ENCODE data around the gene CSNK2A3.
"Not testable (repeated sequence)": the region's sequence is repeated elsewhere in the genome, so short reads cannot be mapped to it uniquely, and the experiment has no call there.

CSNK2A3 gene

DNA sequence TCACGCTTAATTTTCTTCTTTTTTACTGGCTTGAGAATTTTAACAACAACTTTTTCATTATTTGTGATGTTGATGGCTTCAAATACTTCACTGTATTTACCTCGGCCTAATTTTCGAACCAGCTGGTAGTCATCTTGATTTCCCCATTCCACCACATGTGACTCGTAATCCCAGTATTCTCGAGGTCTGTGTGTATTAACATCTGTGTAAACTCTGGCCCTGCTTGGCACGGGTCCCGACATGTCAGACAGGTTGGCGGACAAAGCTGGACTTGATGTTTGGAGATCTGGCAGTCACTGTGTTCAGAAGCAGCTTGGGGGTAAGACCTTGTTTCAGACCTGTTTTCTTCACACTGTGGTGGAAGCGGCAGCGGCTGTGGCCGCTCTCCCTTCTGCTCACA lies at the start of gene CSNK2A3:
TSS of gene CSNK2A3 (minus strand) at position 373 of the 400 bp plus-strand sequence. CDS start at position 242, 131 bp downstream.
- not testable (repeated sequence) for H3K27me3 ChIP-seq (ENCODE audit: insufficient read depth, low read length); H3K36me3 ChIP-seq (ENCODE audit: insufficient read depth, low read length); H3K4me3 ChIP-seq (ENCODE audit: low read length); H2AFZ ChIP-seq (ENCODE audit: low read depth, low read length); H3K4me1 ChIP-seq (ENCODE audit: insufficient read depth, low read length); H3K9me3 ChIP-seq (ENCODE audit: low read length)

DNA sequence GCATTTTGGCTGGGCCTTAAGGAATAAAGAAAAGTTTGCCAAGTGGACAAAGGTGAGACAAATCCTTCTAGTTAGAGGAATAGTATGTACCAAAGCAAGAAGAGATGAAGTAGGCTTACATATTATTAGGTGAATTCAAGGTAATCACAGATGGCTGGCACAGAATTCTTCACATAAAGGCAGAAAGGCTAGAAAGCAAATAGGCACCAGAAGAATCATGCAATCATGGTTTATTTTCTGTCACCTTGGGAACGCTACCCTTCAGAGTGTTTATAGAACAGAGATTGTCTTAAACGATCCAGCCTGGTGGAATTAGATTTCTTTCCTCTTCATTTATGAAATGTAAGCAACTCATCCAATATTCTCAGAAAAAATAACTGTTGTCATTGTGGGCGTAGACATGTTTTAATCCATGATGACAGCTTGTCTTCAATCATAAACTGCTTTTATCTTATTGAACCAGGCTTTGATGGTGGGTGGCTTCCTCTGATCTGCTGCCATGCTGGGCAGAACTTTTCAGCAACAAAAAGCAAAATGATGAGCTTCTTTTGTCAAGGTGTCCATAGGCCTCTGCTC lies 49.0 kb upstream of the CSNK2A3 start:
- Histone ChIP-seq H2AFZ (ENCODE audit: low read depth, low read length) (no peak overlapping the region), H3K4me3 (ENCODE audit: low read length) (no peak overlapping the region), H3K9me3 (ENCODE audit: low read length) (no peaks in the 10 kb centered on the region), H3K36me3 (ENCODE audit: insufficient read depth, low read length) (no peaks in the 10 kb centered on the region), H3K4me1 (ENCODE audit: insufficient read depth, low read length) (no peaks in the 10 kb centered on the region), H3K27me3 (ENCODE audit: insufficient read depth, low read length) (no peaks in the 10 kb centered on the region)

DNA sequence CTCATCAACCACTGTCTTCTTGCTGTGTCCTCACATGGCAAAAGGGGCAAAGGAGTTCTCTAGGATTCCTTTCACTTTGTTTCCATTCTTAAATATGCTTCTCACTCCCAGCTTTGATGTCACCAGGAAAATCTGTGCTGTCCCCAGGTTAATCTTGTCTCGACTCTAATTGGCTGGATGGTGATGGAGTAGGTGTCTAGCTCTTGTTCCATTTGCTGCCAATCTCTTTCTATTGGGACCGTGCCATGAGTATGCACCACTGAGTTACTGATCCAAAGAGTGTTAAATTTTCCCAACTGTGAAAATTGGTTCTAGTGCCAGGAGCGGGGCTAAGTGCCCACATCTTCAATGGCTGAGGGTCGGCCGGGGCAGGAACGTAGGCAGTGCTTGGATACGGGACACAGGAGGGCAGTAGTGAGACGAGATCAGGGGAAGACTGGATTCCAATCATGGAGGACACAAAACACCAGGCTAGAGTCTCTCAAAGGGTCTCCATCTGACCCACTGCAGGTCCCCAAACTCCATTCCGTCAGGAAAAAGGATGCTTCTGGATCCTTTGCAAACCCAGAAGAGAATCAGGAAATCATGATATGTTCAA lies 47.7 kb upstream of the CSNK2A3 start:
- H3K9me3 ChIP-seq (ENCODE audit: low read length): no peaks in the 10 kb centered on the region
- H2AFZ ChIP-seq (ENCODE audit: low read depth, low read length): no peak overlapping the region
- H3K27me3 ChIP-seq (ENCODE audit: insufficient read depth, low read length): no peaks in the 10 kb centered on the region
- no peaks in the 10 kb centered on the region for H3K36me3 ChIP-seq (ENCODE audit: insufficient read depth, low read length)
- no peak overlapping the region for H3K4me3 ChIP-seq (ENCODE audit: low read length)
- peaks cover 3% of the 10 kb centered on the region for H3K4me1 ChIP-seq (ENCODE audit: insufficient read depth, low read length)

DNA sequence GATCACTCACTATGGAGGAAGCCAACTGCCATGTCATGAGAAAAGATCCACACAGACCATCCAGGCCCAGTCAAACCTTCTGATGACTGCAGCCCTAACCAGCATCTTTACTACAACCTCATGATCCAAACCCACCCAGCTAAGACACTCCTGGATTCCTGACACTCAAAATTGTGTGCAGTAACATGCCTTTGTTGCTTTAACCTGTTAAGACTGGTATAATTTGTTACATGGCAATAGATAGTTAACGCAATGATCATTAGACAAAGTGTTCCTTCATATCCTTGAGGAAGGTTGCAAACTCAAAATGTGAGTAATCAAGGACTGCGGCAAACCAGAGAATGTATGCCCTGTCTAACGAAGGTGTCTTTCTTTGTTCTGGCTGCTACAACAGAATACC lies 47.1 kb upstream of the CSNK2A3 start:
- Histone ChIP-seq H3K4me1 (ENCODE audit: insufficient read depth, low read length) (peaks cover 3% of the 10 kb centered on the region), H3K4me3 (ENCODE audit: low read length) (no peak overlapping the region), H3K27me3 (ENCODE audit: insufficient read depth, low read length) (no peaks in the 10 kb centered on the region), H2AFZ (ENCODE audit: low read depth, low read length) (no peak overlapping the region), H3K36me3 (ENCODE audit: insufficient read depth, low read length) (no peaks in the 10 kb centered on the region), H3K9me3 (ENCODE audit: low read length) (no peaks in the 10 kb centered on the region)

- H3K36me3 ChIP-seq (ENCODE audit: insufficient read depth, low read length): no peaks in the 10 kb centered on the region
- no peak overlapping the region for H2AFZ ChIP-seq (ENCODE audit: low read depth, low read length)
- peaks cover 3% of the 10 kb centered on the region for H3K4me1 ChIP-seq (ENCODE audit: insufficient read depth, low read length)
- no peak overlapping the region for H3K4me3 ChIP-seq (ENCODE audit: low read length)
- no peaks in the 10 kb centered on the region for H3K9me3 ChIP-seq (ENCODE audit: low read length)
- no peaks in the 10 kb centered on the region for H3K27me3 ChIP-seq (ENCODE audit: insufficient read depth, low read length)
Measured at GRCh38 chr11:11397781-11398180, 44.7 kb upstream of the CSNK2A3 start.

GRCh38 chr11:11397036-11397415 lies 44.0 kb upstream of the CSNK2A3 start:
- Histone ChIP-seq H2AFZ (ENCODE audit: low read depth, low read length) (no peak overlapping the region), H3K27me3 (ENCODE audit: insufficient read depth, low read length) (no peaks in the 10 kb centered on the region), H3K9me3 (ENCODE audit: low read length) (no peaks in the 10 kb centered on the region), H3K36me3 (ENCODE audit: insufficient read depth, low read length) (no peaks in the 10 kb centered on the region), H3K4me3 (ENCODE audit: low read length) (no peak overlapping the region), H3K4me1 (ENCODE audit: insufficient read depth, low read length) (peaks cover 3% of the 10 kb centered on the region)

DNA sequence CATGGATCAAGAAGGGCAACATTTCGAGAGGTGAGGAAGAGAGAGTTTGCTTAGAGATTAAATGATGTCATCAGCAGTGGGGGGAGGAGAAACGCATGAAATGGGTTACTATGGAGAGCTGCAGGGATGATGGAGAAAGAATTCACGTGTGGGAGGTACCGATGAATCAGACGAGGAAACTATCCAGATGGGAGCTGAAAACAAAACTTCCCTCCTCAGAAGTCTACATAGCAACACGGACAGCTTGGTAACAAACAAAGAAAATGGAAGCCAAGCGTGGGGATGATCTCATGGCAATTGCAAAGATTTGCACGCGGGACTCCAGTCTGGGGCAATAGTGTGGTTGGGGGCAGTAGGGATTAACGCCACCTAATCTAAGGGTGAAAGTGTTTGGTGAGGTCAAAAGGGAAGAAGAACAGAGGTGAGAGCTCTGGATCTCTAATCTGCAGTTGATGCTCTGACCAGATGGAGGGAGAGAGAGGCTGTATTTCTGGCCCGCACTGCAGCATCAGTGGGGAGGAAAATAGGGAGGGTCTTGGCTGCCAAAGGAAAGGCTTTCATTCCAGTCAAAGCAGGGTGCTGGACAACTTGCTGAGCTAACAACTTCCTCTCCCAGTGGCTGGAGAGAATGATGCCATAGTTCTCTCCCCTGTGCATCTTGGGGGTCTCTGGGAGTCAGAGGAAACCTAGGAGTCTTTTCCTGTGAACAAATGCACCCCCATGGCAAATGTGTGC lies 43.4 kb upstream of the CSNK2A3 start:
- Histone ChIP-seq H3K4me1 (ENCODE audit: insufficient read depth, low read length) (peaks cover 3% of the 10 kb centered on the region), H3K4me3 (ENCODE audit: low read length) (no peak overlapping the region), H2AFZ (ENCODE audit: low read depth, low read length) (no peak overlapping the region), H3K36me3 (ENCODE audit: insufficient read depth, low read length) (no peaks in the 10 kb centered on the region), H3K9me3 (ENCODE audit: low read length) (no peaks in the 10 kb centered on the region), H3K27me3 (ENCODE audit: insufficient read depth, low read length) (no peaks in the 10 kb centered on the region)

DNA sequence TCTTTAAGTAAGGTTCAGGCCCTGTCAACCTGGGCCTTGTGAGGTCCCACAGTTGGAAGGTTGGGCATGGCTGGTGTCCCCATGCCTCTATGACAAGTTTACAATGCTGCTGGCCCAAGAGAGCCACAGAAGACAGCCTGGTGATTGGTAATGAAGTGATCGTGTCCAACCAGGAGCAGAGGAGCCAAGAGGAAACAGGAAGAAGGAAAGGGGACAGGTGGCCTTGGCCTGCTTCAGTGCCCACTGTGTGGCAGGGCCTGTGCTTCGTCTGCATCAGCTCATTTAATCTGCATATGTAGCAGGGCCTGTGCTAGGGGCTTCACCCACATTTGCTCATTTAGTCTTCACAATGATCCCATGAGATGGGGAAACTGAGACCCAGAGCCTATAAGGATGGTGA lies 42.1 kb upstream of the CSNK2A3 start:
- Histone ChIP-seq H3K36me3 (ENCODE audit: insufficient read depth, low read length) (no peaks in the 10 kb centered on the region), H3K27me3 (ENCODE audit: insufficient read depth, low read length) (no peaks in the 10 kb centered on the region), H3K4me1 (ENCODE audit: insufficient read depth, low read length) (peaks cover 3% of the 10 kb centered on the region), H3K9me3 (ENCODE audit: low read length) (no peaks in the 10 kb centered on the region), H3K4me3 (ENCODE audit: low read length) (no peak overlapping the region), H2AFZ (ENCODE audit: low read depth, low read length) (no peak overlapping the region)

DNA sequence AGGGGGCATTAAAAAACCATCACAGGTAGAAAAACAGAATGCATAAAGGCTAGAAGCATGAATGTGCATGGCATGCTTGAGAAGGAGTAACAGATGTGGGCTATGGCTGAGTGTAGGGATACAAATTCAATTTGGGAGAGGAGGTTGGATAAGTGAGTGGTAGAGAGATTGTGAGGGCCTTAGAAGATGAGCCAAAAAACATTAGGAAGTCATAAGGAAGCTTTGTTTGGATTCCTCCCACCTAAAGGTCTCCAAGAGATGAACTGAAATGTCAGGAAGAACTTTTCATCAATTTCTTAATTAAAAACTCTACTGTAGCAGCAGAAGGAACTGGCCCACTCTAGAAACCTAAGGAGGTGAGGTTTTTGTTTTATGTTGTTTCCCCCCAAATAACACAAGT lies 41.2 kb upstream of the CSNK2A3 start:
- no peaks in the 10 kb centered on the region for H3K27me3 ChIP-seq (ENCODE audit: insufficient read depth, low read length)
- H3K4me1 ChIP-seq (ENCODE audit: insufficient read depth, low read length): peaks cover 3% of the 10 kb centered on the region
- H2AFZ ChIP-seq (ENCODE audit: low read depth, low read length): no peak overlapping the region
- H3K9me3 ChIP-seq (ENCODE audit: low read length): no peaks in the 10 kb centered on the region
- H3K36me3 ChIP-seq (ENCODE audit: insufficient read depth, low read length): no peaks in the 10 kb centered on the region
- no peak overlapping the region for H3K4me3 ChIP-seq (ENCODE audit: low read length)

- Histone ChIP-seq H3K27me3 (ENCODE audit: insufficient read depth, low read length) (no peaks in the 10 kb centered on the region), H3K36me3 (ENCODE audit: insufficient read depth, low read length) (no peaks in the 10 kb centered on the region), H3K4me1 (ENCODE audit: insufficient read depth, low read length) (peaks cover 3% of the 10 kb centered on the region), H3K4me3 (ENCODE audit: low read length) (no peak overlapping the region), H2AFZ (ENCODE audit: low read depth, low read length) (no peak overlapping the region), H3K9me3 (ENCODE audit: low read length) (no peaks in the 10 kb centered on the region)
Measured at GRCh38 chr11:11391796-11392463, 38.9 kb upstream of the CSNK2A3 start.

DNA sequence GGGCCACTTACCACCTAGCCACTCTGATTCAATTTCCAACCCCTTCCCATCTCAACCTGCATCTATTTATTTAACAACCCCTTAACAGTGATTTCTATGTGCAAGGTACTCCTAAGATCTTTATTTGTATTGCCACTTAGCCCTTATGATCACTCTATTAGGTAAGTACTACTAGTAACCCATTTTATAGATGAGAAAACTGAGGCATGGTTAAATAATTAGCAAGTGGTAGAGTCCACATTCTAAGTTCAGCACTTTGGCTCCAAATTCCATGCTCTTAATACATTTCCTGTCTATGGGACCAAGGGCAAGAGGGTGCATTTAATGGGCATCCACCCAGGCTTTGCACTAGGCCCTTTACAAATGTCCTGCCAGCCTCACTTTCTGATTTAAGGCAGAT lies 38.1 kb upstream of the CSNK2A3 start:
- Histone ChIP-seq H3K4me1 (ENCODE audit: insufficient read depth, low read length) (peaks cover 2% of the 10 kb centered on the region), H3K9me3 (ENCODE audit: low read length) (no peaks in the 10 kb centered on the region), H3K27me3 (ENCODE audit: insufficient read depth, low read length) (no peaks in the 10 kb centered on the region), H3K4me3 (ENCODE audit: low read length) (no peak overlapping the region), H2AFZ (ENCODE audit: low read depth, low read length) (no peak overlapping the region), H3K36me3 (ENCODE audit: insufficient read depth, low read length) (no peaks in the 10 kb centered on the region)

GRCh38 chr11:11390068-11390771 lies 37.2 kb upstream of the CSNK2A3 start:
- Histone ChIP-seq H3K4me3 (ENCODE audit: low read length) (no peak overlapping the region), H2AFZ (ENCODE audit: low read depth, low read length) (no peak overlapping the region), H3K9me3 (ENCODE audit: low read length) (no peaks in the 10 kb centered on the region), H3K27me3 (ENCODE audit: insufficient read depth, low read length) (no peaks in the 10 kb centered on the region), H3K4me1 (ENCODE audit: insufficient read depth, low read length) (no peaks in the 10 kb centered on the region), H3K36me3 (ENCODE audit: insufficient read depth, low read length) (no peaks in the 10 kb centered on the region)

- Histone ChIP-seq H3K27me3 (ENCODE audit: insufficient read depth, low read length) (no peaks in the 10 kb centered on the region), H3K9me3 (ENCODE audit: low read length) (no peaks in the 10 kb centered on the region), H3K4me3 (ENCODE audit: low read length) (no peak overlapping the region), H3K4me1 (ENCODE audit: insufficient read depth, low read length) (no peaks in the 10 kb centered on the region), H3K36me3 (ENCODE audit: insufficient read depth, low read length) (no peaks in the 10 kb centered on the region), H2AFZ (ENCODE audit: low read depth, low read length) (no peak overlapping the region)
Measured at GRCh38 chr11:11389238-11389637, 36.2 kb upstream of the CSNK2A3 start.
